ENCODE measurements around the gene IFNK.

Gene IFNK

GRCh38 chr9:27524236-27524635 lies at the start of gene IFNK:
Gene IFNK (plus strand): TSS chr9:27524290. CDS start chr9:27524337, 47 bp downstream.
- peaks cover 12% of the 10 kb centered on the region for H3K36me3 Mint-ChIP-seq
- no peaks in the 10 kb centered on the region for H3K27me3 Mint-ChIP-seq
- H3K4me3 Mint-ChIP-seq: no peak within 1 kb of the TSS
- H3K27ac Mint-ChIP-seq: peak within 1 kb of the TSS; percentile 42
- H3K9me3 Mint-ChIP-seq: no peaks in the 10 kb centered on the region
- H3K4me1 Mint-ChIP-seq: peaks cover 46% of the 10 kb centered on the region
- no peak for ATAC-seq

DNA sequence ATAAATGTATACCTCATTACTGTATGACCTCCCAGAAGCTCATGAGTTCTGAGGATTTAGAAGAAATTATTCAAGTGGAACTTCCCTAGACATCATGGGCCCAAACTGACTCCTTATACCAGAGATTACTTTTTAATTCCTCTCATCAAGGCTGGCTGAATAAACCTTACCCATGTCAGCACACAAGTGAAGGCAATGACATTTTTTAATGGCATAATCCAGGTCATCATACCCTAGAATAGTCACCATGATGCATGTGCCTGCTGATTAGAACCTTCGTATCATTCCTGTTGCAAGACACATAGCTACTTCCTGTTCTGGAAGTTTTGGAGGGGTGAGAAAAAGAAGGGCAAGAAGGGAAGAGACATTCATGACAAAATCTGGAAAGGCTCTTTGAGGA lies 49.8 kb upstream of the IFNK start:
- Mint-ChIP-seq H3K9me3 (peaks cover 5% of the 10 kb centered on the region), H3K4me3 (no peak overlapping the region), H3K36me3 (peaks cover 42% of the 10 kb centered on the region), H3K4me1 (peaks cover 57% of the 10 kb centered on the region), H3K27me3 (no peaks in the 10 kb centered on the region), H3K27ac (no peak overlapping the region)
- no peak for ATAC-seq

- Mint-ChIP-seq H3K27ac (no peak overlapping the region), H3K4me3 (no peak overlapping the region), H3K9me3 (peaks cover 5% of the 10 kb centered on the region), H3K4me1 (peaks cover 61% of the 10 kb centered on the region), H3K27me3 (no peaks in the 10 kb centered on the region), H3K36me3 (peaks cover 39% of the 10 kb centered on the region)
- ATAC-seq: no peak
Observed at GRCh38 chr9:27475057-27475595, 49.0 kb upstream of the IFNK start.

DNA sequence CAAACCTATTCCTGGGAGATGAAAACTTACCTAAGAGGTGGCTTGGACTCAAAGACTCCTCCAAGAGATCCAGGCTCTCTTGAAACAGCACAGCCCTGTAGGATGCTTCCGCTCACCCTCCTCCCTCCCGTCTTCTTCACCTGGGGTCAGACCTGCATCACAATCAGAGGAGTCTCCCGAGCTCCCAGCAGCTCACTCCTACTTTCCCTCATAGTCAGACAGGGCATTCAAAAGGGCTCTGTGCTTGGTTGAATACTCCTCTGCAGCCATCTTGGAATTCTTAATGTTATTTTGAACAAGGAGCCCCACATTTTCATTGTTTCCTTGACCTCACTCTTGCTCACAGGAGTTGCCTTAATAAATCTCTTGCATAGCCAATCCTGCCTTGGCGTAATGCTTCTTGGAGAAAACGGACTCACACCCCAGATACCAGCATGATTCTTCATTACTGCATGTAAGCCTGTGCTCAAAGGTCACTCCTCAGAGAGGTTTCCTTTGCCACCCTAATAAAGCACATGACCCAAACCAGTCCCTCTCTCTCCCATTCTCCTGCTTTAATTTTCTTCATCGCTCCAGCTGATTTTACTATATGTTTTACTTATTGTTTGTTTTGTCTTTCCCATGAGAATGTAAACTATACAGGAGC lies 47.1 kb upstream of the IFNK start:
- peaks cover 67% of the 10 kb centered on the region for H3K4me1 Mint-ChIP-seq
- H3K9me3 Mint-ChIP-seq: peaks cover 5% of the 10 kb centered on the region
- H3K4me3 Mint-ChIP-seq: no peak overlapping the region
- peak overlapping the region; percentile 52 for H3K27ac Mint-ChIP-seq
- no peaks in the 10 kb centered on the region for H3K27me3 Mint-ChIP-seq
- no peak for ATAC-seq
- peaks cover 31% of the 10 kb centered on the region for H3K36me3 Mint-ChIP-seq

GRCh38 chr9:27478322-27478721 lies 45.8 kb upstream of the IFNK start:
- peaks cover 72% of the 10 kb centered on the region for H3K4me1 Mint-ChIP-seq
- peaks cover 5% of the 10 kb centered on the region for H3K9me3 Mint-ChIP-seq
- no peak overlapping the region for H3K27ac Mint-ChIP-seq
- peaks cover 31% of the 10 kb centered on the region for H3K36me3 Mint-ChIP-seq
- no peaks in the 10 kb centered on the region for H3K27me3 Mint-ChIP-seq
- no peak overlapping the region for H3K4me3 Mint-ChIP-seq
- ATAC-seq: no peak

GRCh38 chr9:27482709-27483108 lies 41.4 kb upstream of the IFNK start:
- no peaks in the 10 kb centered on the region for H3K27me3 Mint-ChIP-seq
- H3K36me3 Mint-ChIP-seq: peaks cover 10% of the 10 kb centered on the region
- no peak overlapping the region for H3K4me3 Mint-ChIP-seq
- H3K4me1 Mint-ChIP-seq: peaks cover 83% of the 10 kb centered on the region
- H3K9me3 Mint-ChIP-seq: peaks cover 5% of the 10 kb centered on the region
- H3K27ac Mint-ChIP-seq: no peak overlapping the region
- no peak for ATAC-seq

DNA sequence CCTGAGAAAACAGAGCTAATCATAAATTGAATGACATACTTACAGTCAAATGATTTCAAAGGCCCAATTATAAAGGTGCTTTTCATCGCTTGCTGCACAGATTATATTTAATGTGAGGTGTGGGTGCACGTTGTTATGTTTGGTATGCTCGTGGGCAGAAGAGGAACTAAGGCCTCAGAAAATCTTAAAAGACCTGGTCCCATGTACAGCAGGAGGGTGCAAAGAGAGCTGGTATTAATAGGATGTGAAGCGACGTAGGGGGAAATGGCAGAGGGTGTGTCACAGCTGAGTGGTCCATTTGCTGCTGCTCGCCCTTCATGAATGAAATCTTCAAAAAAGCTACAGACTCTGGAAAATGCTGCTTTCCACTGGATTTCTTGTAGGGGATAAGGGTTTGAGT lies 40.5 kb upstream of the IFNK start:
- peak; percentile 84 for ATAC-seq
- no peaks in the 10 kb centered on the region for H3K27me3 Mint-ChIP-seq
- H3K27ac Mint-ChIP-seq: peak overlapping the region; percentile 55
- H3K4me3 Mint-ChIP-seq: no peak overlapping the region
- peaks cover 88% of the 10 kb centered on the region for H3K4me1 Mint-ChIP-seq
- peaks cover 1% of the 10 kb centered on the region for H3K36me3 Mint-ChIP-seq
- peaks cover 1% of the 10 kb centered on the region for H3K9me3 Mint-ChIP-seq

GRCh38 chr9:27485158-27485557 lies 38.9 kb upstream of the IFNK start:
- Mint-ChIP-seq H3K27me3 (no peaks in the 10 kb centered on the region), H3K36me3 (no peaks in the 10 kb centered on the region), H3K9me3 (no peaks in the 10 kb centered on the region), H3K4me3 (peak overlapping the region; percentile 8), H3K4me1 (peaks cover 90% of the 10 kb centered on the region), H3K27ac (peak overlapping the region; percentile 55)
- ATAC-seq: peak; percentile 91

- ATAC-seq: no peak
- H3K27me3 Mint-ChIP-seq: no peaks in the 10 kb centered on the region
- peaks cover 89% of the 10 kb centered on the region for H3K4me1 Mint-ChIP-seq
- no peak overlapping the region for H3K4me3 Mint-ChIP-seq
- peak overlapping the region; percentile 43 for H3K27ac Mint-ChIP-seq
- H3K36me3 Mint-ChIP-seq: no peaks in the 10 kb centered on the region
- no peaks in the 10 kb centered on the region for H3K9me3 Mint-ChIP-seq
Observed at GRCh38 chr9:27487128-27487640, 36.9 kb upstream of the IFNK start.

GRCh38 chr9:27487927-27488326 lies 36.2 kb upstream of the IFNK start:
- Mint-ChIP-seq H3K4me1 (peaks cover 83% of the 10 kb centered on the region), H3K9me3 (no peaks in the 10 kb centered on the region), H3K36me3 (no peaks in the 10 kb centered on the region), H3K27ac (peak overlapping the region; percentile 43), H3K27me3 (no peaks in the 10 kb centered on the region), H3K4me3 (no peak overlapping the region)
- ATAC-seq: no peak

GRCh38 chr9:27489087-27489876 lies 34.8 kb upstream of the IFNK start:
- peak; percentile 72 for ATAC-seq
- peak overlapping the region; percentile 27 for H3K4me3 Mint-ChIP-seq
- H3K4me1 Mint-ChIP-seq: peaks cover 73% of the 10 kb centered on the region
- H3K36me3 Mint-ChIP-seq: no peaks in the 10 kb centered on the region
- peak overlapping the region; percentile 43 for H3K27ac Mint-ChIP-seq
- H3K27me3 Mint-ChIP-seq: no peaks in the 10 kb centered on the region
- H3K9me3 Mint-ChIP-seq: peaks cover 2% of the 10 kb centered on the region

- H3K4me1 Mint-ChIP-seq: peaks cover 58% of the 10 kb centered on the region
- H3K27ac Mint-ChIP-seq: no peak overlapping the region
- H3K4me3 Mint-ChIP-seq: no peak overlapping the region
- H3K9me3 Mint-ChIP-seq: peaks cover 3% of the 10 kb centered on the region
- no peaks in the 10 kb centered on the region for H3K27me3 Mint-ChIP-seq
- no peaks in the 10 kb centered on the region for H3K36me3 Mint-ChIP-seq
- peak; percentile 92 for ATAC-seq
Observed at GRCh38 chr9:27491154-27491553, 32.9 kb upstream of the IFNK start.

- Mint-ChIP-seq H3K27me3 (no peaks in the 10 kb centered on the region), H3K9me3 (peaks cover 3% of the 10 kb centered on the region), H3K4me1 (peaks cover 27% of the 10 kb centered on the region), H3K4me3 (no peak overlapping the region), H3K36me3 (no peaks in the 10 kb centered on the region), H3K27ac (no peak overlapping the region)
- ATAC-seq: no peak
Observed at GRCh38 chr9:27495480-27496134, 28.5 kb upstream of the IFNK start.

- no peak overlapping the region for H3K4me3 Mint-ChIP-seq
- H3K36me3 Mint-ChIP-seq: no peaks in the 10 kb centered on the region
- peaks cover 3% of the 10 kb centered on the region for H3K9me3 Mint-ChIP-seq
- H3K27ac Mint-ChIP-seq: no peak overlapping the region
- ATAC-seq: no peak
- no peaks in the 10 kb centered on the region for H3K27me3 Mint-ChIP-seq
- peaks cover 27% of the 10 kb centered on the region for H3K4me1 Mint-ChIP-seq
Observed at GRCh38 chr9:27496135-27496504, 28.0 kb upstream of the IFNK start.

- H3K27me3 Mint-ChIP-seq: no peaks in the 10 kb centered on the region
- H3K27ac Mint-ChIP-seq: no peak overlapping the region
- no peak for ATAC-seq
- no peaks in the 10 kb centered on the region for H3K36me3 Mint-ChIP-seq
- peaks cover 3% of the 10 kb centered on the region for H3K9me3 Mint-ChIP-seq
- no peak overlapping the region for H3K4me3 Mint-ChIP-seq
- peaks cover 36% of the 10 kb centered on the region for H3K4me1 Mint-ChIP-seq
Observed at GRCh38 chr9:27497883-27498417, 26.1 kb upstream of the IFNK start.
